CD14-positive monocyte (primary cell): ENCODE data around the gene TPP2. TPM values are rescaled to one million over a fixed set of nuclear protein-coding genes. Genes with fewer than 3 reads are reported as not detected.

ENCODE experiments used
- DNase-seq, 3 donors: peaks; one replicate each; pipeline ENCODE4 v3.0.0-alpha.2; 2011 to 2022
- H2AFZ ChIP-seq: 2 replicates; pipeline ENCODE4 v1.6.0; 2012; ENCODE audit warnings: mild to moderate bottlenecking, low read depth, low read length, inconsistent platforms; ENCODE audit not compliant: insufficient read depth, poor library complexity, severe bottlenecking
- H3K27ac ChIP-seq, 2 donors: 1 replicate in 1 of 2; 2 replicates in 1 of 2; pipeline ENCODE4 v1.5.1; 2012 to 2013; ENCODE audit warnings: low read length in 2 of 2, control low read depth in 1 of 2, inconsistent platforms in 1 of 2, low read depth in 1 of 2, mild to moderate bottlenecking in 1 of 2
- H3K27me3 ChIP-seq, 2 donors: one replicate each; pipeline versions ENCODE4 v1.6.0 to v1.6.1; 2011 to 2013; ENCODE audit warnings: low read length in 2 of 2; ENCODE audit not compliant: control insufficient read depth in 2 of 2, insufficient read depth in 2 of 2
- H3K36me3 ChIP-seq, 2 donors: replicated peaks in 1 of 2; 1 replicate in 1 of 2; 2 replicates in 1 of 2; pipeline versions ENCODE4 v1.5.1 to v1.6.1; 2012 to 2013; ENCODE audit warnings: low read length in 2 of 2, control low read depth in 1 of 2, inconsistent platforms in 1 of 2, mild to moderate bottlenecking in 1 of 2; ENCODE audit not compliant: insufficient read depth in 2 of 2, control insufficient read depth in 1 of 2
- H3K4me1 ChIP-seq, 2 donors: 1 replicate in 1 of 2; 2 replicates in 1 of 2; pipeline versions ENCODE4 v1.5.1 to v1.6.1; 2012 to 2013; ENCODE audit warnings: low read length in 2 of 2, control low read depth in 1 of 2, inconsistent platforms in 1 of 2, mild to moderate bottlenecking in 1 of 2, moderate library complexity in 1 of 2; ENCODE audit not compliant: insufficient read depth in 2 of 2, control insufficient read depth in 1 of 2
- H3K4me2 ChIP-seq: replicated peaks from 2 replicates; pipeline ENCODE3; 2012; ENCODE audit warnings: low read length, moderate library complexity, mild to moderate bottlenecking; ENCODE audit not compliant: poor library complexity, severe bottlenecking; ENCODE audit errors: extremely low read depth
- H3K4me3 ChIP-seq, 3 experiments: fragments of 200-600 bp in 1 of 3; sonication (generic) in 1 of 3; replicated peaks in 1 of 3; 1 replicate in 2 of 3; 2 replicates in 1 of 3; pipeline ENCODE4 v1.5.1; 2011 to 2013; ENCODE audit warnings: low read length in 3 of 3, mild to moderate bottlenecking in 3 of 3, control low read depth in 2 of 3, low read depth in 2 of 3, inconsistent platforms in 1 of 3, moderate library complexity in 1 of 3
- H3K79me2 ChIP-seq: 2 replicates; pipeline ENCODE4 v1.6.0; 2012; ENCODE audit warnings: mild to moderate bottlenecking, control low read depth, inconsistent platforms, low read length, moderate library complexity; ENCODE audit not compliant: insufficient read depth
- H3K9ac ChIP-seq: 2 replicates; pipeline ENCODE4 v1.6.0; 2017; ENCODE audit warnings: low read length, mild to moderate bottlenecking; ENCODE audit not compliant: insufficient read depth, poor library complexity, severe bottlenecking
- H3K9me3 ChIP-seq, 2 donors: replicated peaks in 1 of 2; 1 replicate in 1 of 2; 2 replicates in 1 of 2; pipeline versions ENCODE4 v1.5.1 to v1.6.1; 2012 to 2013; ENCODE audit warnings: low read length in 2 of 2, control low read depth in 1 of 2; ENCODE audit not compliant: control insufficient read depth in 1 of 2, insufficient read depth in 1 of 2
- H4K20me1 ChIP-seq: 2 replicates; pipeline ENCODE4 v1.6.0; 2012; ENCODE audit warnings: mild to moderate bottlenecking, low read length, control low read depth, moderate library complexity; ENCODE audit not compliant: insufficient read depth
- H3K27ac Mint-ChIP-seq, 7 donors: one replicate each; pipeline ENCODE4 v1.8.0; 2020; ENCODE audit warnings: mild to moderate bottlenecking in 7 of 7, mixed read lengths in 7 of 7, moderate library complexity in 6 of 7, inconsistent platforms in 2 of 7
- H3K27me3 Mint-ChIP-seq, 3 donors: one replicate each; pipeline ENCODE4 v1.8.0; 2021 to 2022; ENCODE audit warnings: low read depth in 3 of 3, mild to moderate bottlenecking in 3 of 3, mixed read lengths in 3 of 3, moderate library complexity in 3 of 3, inconsistent platforms in 1 of 3
- H3K36me3 Mint-ChIP-seq, 2 donors: one replicate each; pipeline ENCODE4 v1.8.0; 2020; ENCODE audit warnings: mixed read lengths in 2 of 2, inconsistent platforms in 1 of 2, mild to moderate bottlenecking in 1 of 2
- H3K4me1 Mint-ChIP-seq: one replicate; pipeline ENCODE4 v1.8.0; 2020; ENCODE audit warnings: mild to moderate bottlenecking, mixed read lengths
- H3K4me3 Mint-ChIP-seq, 2 donors: one replicate each; pipeline ENCODE4 v1.8.0; 2020; ENCODE audit warnings: mild to moderate bottlenecking in 2 of 2, mixed read lengths in 2 of 2, moderate library complexity in 1 of 2
- H3K9me3 Mint-ChIP-seq, 7 donors: one replicate each; pipeline ENCODE4 v1.8.0; 2020 to 2022; ENCODE audit warnings: mixed read lengths in 7 of 7, mild to moderate bottlenecking in 6 of 7, moderate library complexity in 6 of 7, inconsistent platforms in 2 of 7
- CTCF ChIP-seq: fragments of 200-600 bp; IDR thresholded peaks from one replicate; pipeline ENCODE4 v1.8.0; 2022; ENCODE audit warnings: antibody characterized with exemption, mild to moderate bottlenecking
- WGBS: methylation state at CpG from one replicate; pipeline ENCODE4 v1.1.5; 2013; ENCODE audit warnings: missing lambda C conversion rate; ENCODE audit not compliant: insufficient coverage; 5-methylcytosine and 5-hydroxymethylcytosine counted together
- intact Hi-C, 2 donors: fragments of 100-400 bp; cut with micrococcal nuclease; formaldehyde crosslinking; loops; one replicate each; pipeline versions ENCODE4 v1.15.0 to v1.15.1; 2023
- polyA plus RNA-seq, 3 donors: library from polyadenylated mRNA; depleted of rRNA in 1 of 3; unstranded in 2 of 3; stranded (reverse) in 1 of 3; fragments of 300-500 nt in 2 of 3; fragments of >200 nt in 1 of 3; fragmentation: Illumina TruSeq in 2 of 3; gene quantifications; 1 replicate in 2 of 3; 2 replicates in 1 of 3; pipeline ENCODE4 v1.2.3, GENCODE V29; 2012 to 2021

The TPP2 gene
- polyA plus RNA-seq, 3 donors, result 18.0 to 39.7 (median 26.0) TPM

- intact Hi-C loops, result no loop called here
- Mint-ChIP-seq H3K4me1 (no peaks in the 10 kb centered on the region), H3K27ac (no peak overlapping the region), H3K36me3 (no peaks in the 10 kb centered on the region), H3K9me3 (peaks cover 4 to 7% (median 6%) of the 10 kb centered on the region in 7 donors), H3K4me3 (no peak overlapping the region), H3K27me3 (peaks cover 0 to 6% (median 3%) of the 10 kb centered on the region in 3 donors)
- Histone ChIP-seq H3K4me2 (no peak overlapping the region), H3K36me3 (no peaks in the 10 kb centered on the region), H3K4me3 (no peak overlapping the region), H3K9me3 (peaks cover 0 to 3% of the 10 kb centered on the region in 2 donors), H3K79me2 (no peaks in the 10 kb centered on the region), H2AFZ (no peak overlapping the region), H3K27me3 (no peaks in the 10 kb centered on the region), H3K27ac (no peak overlapping the region), H3K4me1 (no peaks in the 10 kb centered on the region), H4K20me1 (no peaks in the 10 kb centered on the region), H3K9ac (no peak overlapping the region)
- DNase-seq, result no peak
- no peak for TF ChIP-seq CTCF
- 90% methylated on average over 2 of the region's 5 CpGs for WGBS
These were observed 104.5 kb downstream of the TPP2 start for GRCh38 chr13:102701331-102701730.

GRCh38 chr13:102702965-102703725 lies 106.4 kb downstream of the TPP2 start:
- H3K4me3 Mint-ChIP-seq, result no peak overlapping the region
- H3K36me3 Mint-ChIP-seq, result no peaks in the 10 kb centered on the region
- peak overlapping the region in 3 of 7 donors; percentile 0 to 76 (median 30) for H3K27ac Mint-ChIP-seq
- no peak for DNase-seq
- H3K4me1 Mint-ChIP-seq, result no peaks in the 10 kb centered on the region
- H3K9me3 Mint-ChIP-seq, result peaks cover 3 to 7% (median 6%) of the 10 kb centered on the region in 7 donors
- Histone ChIP-seq H3K9me3 (peaks cover 0 to 3% of the 10 kb centered on the region in 2 donors), H3K79me2 (no peaks in the 10 kb centered on the region), H3K27ac (no peak overlapping the region), H3K4me1 (no peaks in the 10 kb centered on the region), H3K27me3 (no peaks in the 10 kb centered on the region), H3K4me2 (no peak overlapping the region), H3K36me3 (no peaks in the 10 kb centered on the region), H3K9ac (no peak overlapping the region), H2AFZ (no peak overlapping the region), H3K4me3 (no peak overlapping the region), H4K20me1 (no peaks in the 10 kb centered on the region)
- 63% methylated on average over 8 of the region's 8 CpGs for WGBS
- intact Hi-C loops, result no loop called here
- H3K27me3 Mint-ChIP-seq, result peaks cover 0 to 5% (median 3%) of the 10 kb centered on the region in 3 donors
- TF ChIP-seq CTCF, result no peak
